GM21825 (cell line): Measurements from ENCODE around the gene SNX4.

Experiments used
- ATAC-seq: cut with Tn5 transposase; IDR thresholded peaks from one replicate; pipeline ENCODE4 v1.9.1; 2021; ENCODE audit warnings: mild to moderate bottlenecking, moderate library complexity; ENCODE audit not compliant: unreplicated experiment

SNX4 gene

GRCh38 chr3:125462722-125463299 lies 57.2 kb downstream of the SNX4 start:
- no peak for ATAC-seq

GRCh38 chr3:125461896-125462295 lies 58.1 kb downstream of the SNX4 start:
- no peak for ATAC-seq

- no peak for ATAC-seq
Observed at GRCh38 chr3:125460233-125460632, 59.8 kb downstream of the SNX4 start.

- ATAC-seq: no peak
Observed at GRCh38 chr3:125443923-125444322, 76.1 kb downstream of the SNX4 start.

- ATAC-seq: no peak
Observed at GRCh38 chr3:125442506-125442905, 77.5 kb downstream of the SNX4 start.

- no peak for ATAC-seq
Observed at GRCh38 chr3:125440970-125441369, 79.0 kb downstream of the SNX4 start.

GRCh38 chr3:125440559-125440955 lies 79.4 kb downstream of the SNX4 start:
- ATAC-seq: no peak

GRCh38 chr3:125437631-125438435 lies 82.2 kb downstream of the SNX4 start:
- ATAC-seq: no peak

GRCh38 chr3:125436921-125437320 lies 83.1 kb downstream of the SNX4 start:
- no peak for ATAC-seq

- no peak for ATAC-seq
Observed at GRCh38 chr3:125435231-125435630, 84.8 kb downstream of the SNX4 start.

- ATAC-seq: no peak
Observed at GRCh38 chr3:125434582-125435011, 85.4 kb downstream of the SNX4 start.

- ATAC-seq: no peak
Observed at GRCh38 chr3:125433611-125434041, 86.4 kb downstream of the SNX4 start.

- no peak for ATAC-seq
Observed at GRCh38 chr3:125433091-125433534, 86.9 kb downstream of the SNX4 start.

GRCh38 chr3:125431912-125432790 lies 87.9 kb downstream of the SNX4 start:
- no peak for ATAC-seq

- ATAC-seq: no peak
Observed at GRCh38 chr3:125431391-125431790, 88.6 kb downstream of the SNX4 start.

- no peak for ATAC-seq
Observed at GRCh38 chr3:125428216-125428830, 91.7 kb downstream of the SNX4 start.

GRCh38 chr3:125418306-125418705 lies 101.7 kb downstream of the SNX4 start:
- no peak for ATAC-seq

- no peak for ATAC-seq
Observed at GRCh38 chr3:125416235-125416634, 103.8 kb downstream of the SNX4 start.

- ATAC-seq: no peak
Observed at GRCh38 chr3:125414669-125415068, 105.3 kb downstream of the SNX4 start.

- ATAC-seq: no peak
Observed at GRCh38 chr3:125410922-125411321, 109.1 kb downstream of the SNX4 start.

- ATAC-seq: no peak
Observed at GRCh38 chr3:125406070-125406469, 113.9 kb downstream of the SNX4 start.
